B cell (primary cell): ENCODE measurements around the gene RAB5B. TPM values are rescaled to one million over a fixed set of nuclear protein-coding genes. Genes with fewer than 3 reads are reported as not detected.

ENCODE experiments used
- ATAC-seq: fragments of 200-7000 bp; cut with Tn5 transposase; one replicate; pipeline ENCODE4 v1.10.0; 2021; ENCODE audit warnings: low read depth, mild to moderate bottlenecking, moderate number of reproducible peaks, moderate library complexity
- CTCF ChIA-PET: fragments of 350-600 bp; sonication (Branson Sonifier 250); formaldehyde crosslinking; loops from one replicate; lab custom pipeline; 2021; ENCODE audit warnings: antibody characterized with exemption, inconsistent platforms; lab: Charles Lee
- POLR2A ChIA-PET: fragments of 350-600 bp; sonication (Branson Sonifier 250); formaldehyde crosslinking; loops from one replicate; lab custom pipeline; 2021; ENCODE audit warnings: antibody characterized with exemption; lab: Charles Lee
- DNase-seq: peaks from one replicate; pipeline ENCODE4 v3.0.0; 2013
- H2AFZ ChIP-seq: 2 replicates; pipeline ENCODE4 v1.6.1; 2012; ENCODE audit warnings: mild to moderate bottlenecking, low read depth, low read length; ENCODE audit not compliant: insufficient read depth, poor library complexity, severe bottlenecking
- H3K27ac ChIP-seq, 2 donors: 1 replicate in 1 of 2; 2 replicates in 1 of 2; pipeline ENCODE4 v1.5.1; 2012 to 2013; ENCODE audit warnings: low read length in 2 of 2, mild to moderate bottlenecking in 2 of 2, moderate library complexity in 1 of 2
- H3K27me3 ChIP-seq, 4 experiments: fragments of 200-600 bp in 1 of 4; sonication (generic) in 1 of 4; replicated peaks in 1 of 4; 1 replicate in 2 of 4; 2 replicates in 2 of 4; pipeline versions ENCODE4 v1.6.1 to v1.7.0; 2013 to 2016; ENCODE audit warnings: low read length in 3 of 4, mild to moderate bottlenecking in 2 of 4, mixed read lengths in 1 of 4, moderate library complexity in 1 of 4; ENCODE audit not compliant: insufficient read depth in 4 of 4, control insufficient read depth in 3 of 4; ENCODE audit errors: control extremely low read depth in 1 of 4
- H3K36me3 ChIP-seq, 2 experiments: replicated peaks in 1 of 2; 1 replicate in 1 of 2; 2 replicates in 1 of 2; pipeline versions ENCODE4 v1.6.1 to v1.7.1; 2013; ENCODE audit warnings: low read length in 1 of 2; ENCODE audit not compliant: insufficient read depth in 2 of 2, control insufficient read depth in 1 of 2; ENCODE audit errors: control extremely low read depth in 1 of 2, extremely low read depth in 1 of 2
- H3K4me1 ChIP-seq, 2 donors: fragments of 200-600 bp in 1 of 2; sonication (generic) in 1 of 2; 1 replicate in 1 of 2; 2 replicates in 1 of 2; pipeline versions ENCODE4 v1.5.1 to v1.6.1; 2013 to 2017; ENCODE audit warnings: low read length in 2 of 2; ENCODE audit not compliant: control insufficient read depth in 2 of 2, insufficient read depth in 2 of 2
- H3K4me2 ChIP-seq: replicated peaks from 2 replicates; pipeline ENCODE3; 2012; ENCODE audit warnings: mild to moderate bottlenecking, low read depth, low read length; ENCODE audit not compliant: poor library complexity, severe bottlenecking
- H3K4me3 ChIP-seq, 5 experiments: fragments of 200-600 bp in 1 of 5; sonication (generic) in 1 of 5; 1 replicate in 3 of 5; 2 replicates in 2 of 5; pipeline versions ENCODE4 v1.5.1 to v1.7.0; 2011 to 2016; ENCODE audit warnings: low read length in 4 of 5, mild to moderate bottlenecking in 4 of 5, low read depth in 2 of 5, control low read depth in 1 of 5, moderate library complexity in 1 of 5; ENCODE audit not compliant: insufficient read depth in 1 of 5; ENCODE audit errors: control extremely low read depth in 1 of 5, extremely low read depth in 1 of 5
- H3K79me2 ChIP-seq: fragments of 200-600 bp; sonication (generic); one replicate; pipeline ENCODE4 v1.6.0; 2016; ENCODE audit warnings: low read length; ENCODE audit not compliant: control insufficient read depth, insufficient read depth
- H3K9ac ChIP-seq: fragments of 200-600 bp; sonication (generic); 2 replicates; pipeline ENCODE4 v1.6.1; 2017; ENCODE audit warnings: mild to moderate bottlenecking, low read length, moderate library complexity
- H3K9me3 ChIP-seq, 3 donors: one replicate each; pipeline versions ENCODE4 v1.6.1 to v1.7.1; 2013; ENCODE audit warnings: low read length in 2 of 3; ENCODE audit not compliant: control insufficient read depth in 2 of 3, insufficient read depth in 1 of 3; ENCODE audit errors: control extremely low read depth in 1 of 3
- H4K20me1 ChIP-seq: 2 replicates; pipeline ENCODE4 v1.6.0; 2012; ENCODE audit warnings: mild to moderate bottlenecking, low read length; ENCODE audit not compliant: insufficient read depth, control insufficient read depth, poor library complexity, severe bottlenecking
- H3K27ac Mint-ChIP-seq: one replicate; pipeline ENCODE4 v1.8.0; 2021; ENCODE audit warnings: mixed read lengths
- H3K27me3 Mint-ChIP-seq: one replicate; pipeline ENCODE4 v1.8.0; 2021; ENCODE audit warnings: mixed read lengths
- H3K4me1 Mint-ChIP-seq: one replicate; pipeline ENCODE4 v1.8.0; 2021; ENCODE audit warnings: mixed read lengths
- H3K4me3 Mint-ChIP-seq: one replicate; pipeline ENCODE4 v1.8.0; 2021; ENCODE audit warnings: mixed read lengths
- H3K9me3 Mint-ChIP-seq: one replicate; pipeline ENCODE4 v1.8.0; 2022; ENCODE audit warnings: mixed read lengths; ENCODE audit not compliant: insufficient read depth
- CTCF ChIP-seq: fragments of 200-600 bp; IDR thresholded peaks from one replicate; pipeline ENCODE4 v1.8.0; 2022; ENCODE audit warnings: antibody characterized with exemption, mild to moderate bottlenecking
- EZH2 ChIP-seq: IDR thresholded peaks from 2 replicates; pipeline ENCODE4 v1.6.1; 2012; ENCODE audit warnings: borderline replicate concordance, low read depth, mild to moderate bottlenecking, moderate library complexity, low read length; ENCODE audit not compliant: insufficient read depth, poor library complexity, severe bottlenecking
- WGBS: methylation state at CpG from one replicate; pipeline ENCODE4 v1.1.5; 2013; ENCODE audit warnings: missing lambda C conversion rate; ENCODE audit not compliant: insufficient coverage; 5-methylcytosine and 5-hydroxymethylcytosine counted together
- intact Hi-C: fragments of 100-400 bp; cut with micrococcal nuclease; formaldehyde crosslinking; loops from one replicate; pipeline ENCODE4 v1.10.0; 2022
- polyA plus RNA-seq: library from polyadenylated mRNA; depleted of rRNA; stranded (reverse); fragments of >200 nt; gene quantifications from 2 replicates; pipeline ENCODE4 v1.2.3, GENCODE V29; 2012
- total RNA-seq, 2 donors: library from RNA; stranded (reverse); fragments of 120-200 nt in 1 of 2; gene quantifications; 1 replicate in 1 of 2; 2 replicates in 1 of 2; pipeline versions ENCODE4 v1.2.3 to v1.2.4, GENCODE V29; 2013 to 2022

Gene RAB5B
- total and polyA plus RNA-seq, 2 donors (not counting 1 experiment from before 2014, with no cell fraction given), result 42.1 to 111 TPM

- Histone ChIP-seq H3K27ac (no peak overlapping the region), H3K36me3 (no peaks in the 10 kb centered on the region), H3K4me3 (no peak overlapping the region), H3K9ac (no peak overlapping the region), H4K20me1 (no peaks in the 10 kb centered on the region), H3K4me2 (no peak overlapping the region), H3K27me3 (no peaks in the 10 kb centered on the region), H3K9me3 (no peaks in the 10 kb centered on the region), H3K4me1 (peaks cover 9 to 18% of the 10 kb centered on the region in 2 donors), H2AFZ (no peak overlapping the region), H3K79me2 (no peaks in the 10 kb centered on the region)
- POLR2A ChIA-PET, result no interaction called here
- H3K27me3 Mint-ChIP-seq, result no peaks in the 10 kb centered on the region
- TF ChIP-seq EZH2 (no peak), CTCF (no peak)
- peaks cover 11% of the 10 kb centered on the region for H3K4me1 Mint-ChIP-seq
- WGBS, result no CpG with 5 or more reads among the region's 4 CpGs
- intact Hi-C loops, result no loop called here
- CTCF ChIA-PET, result no interaction called here
- H3K9me3 Mint-ChIP-seq, result no peaks in the 10 kb centered on the region
- no peak overlapping the region for H3K27ac Mint-ChIP-seq
- no peak for ATAC-seq
- DNase-seq, result no peak
- no peak overlapping the region for H3K4me3 Mint-ChIP-seq
These were observed 43.3 kb downstream of the RAB5B start for GRCh38 chr12:56017181-56017580.

- Histone ChIP-seq H3K9ac (no peak overlapping the region), H3K9me3 (no peaks in the 10 kb centered on the region), H3K4me1 (peaks cover 9 to 18% of the 10 kb centered on the region in 2 donors), H3K27me3 (no peaks in the 10 kb centered on the region), H3K36me3 (no peaks in the 10 kb centered on the region), H3K79me2 (no peaks in the 10 kb centered on the region), H2AFZ (no peak overlapping the region), H4K20me1 (no peaks in the 10 kb centered on the region), H3K4me2 (no peak overlapping the region), H3K4me3 (no peak overlapping the region), H3K27ac (no peak overlapping the region)
- Mint-ChIP-seq H3K4me1 (peaks cover 11% of the 10 kb centered on the region), H3K4me3 (no peak overlapping the region), H3K27ac (no peak overlapping the region), H3K27me3 (no peaks in the 10 kb centered on the region), H3K9me3 (no peaks in the 10 kb centered on the region)
- ATAC-seq, result no peak
- WGBS, result 100% methylated on average over 1 of the region's 1 CpG
- POLR2A ChIA-PET, result no interaction called here
- CTCF ChIA-PET, result no interaction called here
- no peak for TF ChIP-seq EZH2
- TF ChIP-seq CTCF, result no peak
- no peak for DNase-seq
- intact Hi-C loops, result no loop called here
These were observed 44.5 kb downstream of the RAB5B start for GRCh38 chr12:56018356-56018755.
